HepG2 (cell line): ENCODE data around the gene SLC16A7. TPM values are rescaled to one million over a fixed set of nuclear protein-coding genes. Genes with fewer than 3 reads are reported as not detected.

Experiments used
- ATAC-seq: fragments of 200-7000 bp; cut with Tn5 transposase; 3 replicates; pipeline ENCODE4 v1.9.1; 2020; ENCODE audit warnings: mild to moderate bottlenecking, moderate library complexity
- BruUV-seq: library from RNA; stranded (reverse); fragments of 400-500 nt; replicated peaks from 2 replicates; lab custom pipeline; 2021; lab: Mats Ljungman, UMichigan
- CTCF ChIA-PET: fragments of 300-600 bp; formaldehyde crosslinking; extraction: SDS; loops from one replicate; lab custom pipeline; 2021; ENCODE audit warnings: low total read pairs, inconsistent platforms, low intra/inter-chr PET ratio; lab: Yijun Ruan, JAX
- POLR2A ChIA-PET: fragments of 350-600 bp; sonication (Branson Sonifier 250); formaldehyde crosslinking; loops from one replicate; lab custom pipeline; 2020; ENCODE audit warnings: antibody characterized with exemption, inconsistent platforms; lab: Yijun Ruan, JAX
- DNase-seq: peaks from one replicate; pipeline ENCODE4 v3.0.0-alpha.2; 2015; ENCODE audit warnings: low spot score
- FAIRE-seq: peaks from 3 replicates; lab custom pipeline; 2011; peaks lifted over from hg19 to GRCh38; lab: Jason Lieb, UNC
- H2AFZ ChIP-seq: one replicate; pipeline ENCODE4 v1.6.1; 2011; ENCODE audit warnings: low read length, inconsistent platforms
- H3K27ac ChIP-seq: fragments of 300-600 bp; 3 replicates; pipeline ENCODE4 v1.8.0; 2011; ENCODE audit warnings: mixed run types, mild to moderate bottlenecking, mixed read lengths, low read length, inconsistent platforms; ENCODE audit not compliant: insufficient read depth; ENCODE audit errors: extremely low read length
- H3K27me3 ChIP-seq, 2 experiments: fragments of 200-600 bp in 1 of 2; 2 replicates in 1 of 2; 3 replicates in 1 of 2; pipeline versions ENCODE4 v1.6.0 to v1.8.0; 2011; ENCODE audit warnings: low read length in 2 of 2, mild to moderate bottlenecking in 2 of 2, moderate library complexity in 2 of 2, inconsistent platforms in 1 of 2; ENCODE audit not compliant: insufficient read depth in 2 of 2, control insufficient read depth in 1 of 2
- H3K36me3 ChIP-seq, 2 experiments: fragments of 200-600 bp in 1 of 2; replicated peaks in 1 of 2; 2 replicates in 1 of 2; 3 replicates in 1 of 2; pipeline versions ENCODE4 v1.5.1 to v1.8.0; 2011; ENCODE audit warnings: low read length in 2 of 2, inconsistent platforms in 1 of 2; ENCODE audit not compliant: insufficient read depth in 2 of 2, control insufficient read depth in 1 of 2
- H3K4me1 ChIP-seq: 2 replicates; pipeline ENCODE4 v1.5.1; 2012; ENCODE audit warnings: low read length, inconsistent platforms; ENCODE audit not compliant: insufficient read depth
- H3K4me2 ChIP-seq: 2 replicates; pipeline ENCODE4 v1.6.0; 2011; ENCODE audit warnings: low read depth, low read length, inconsistent platforms
- H3K4me3 ChIP-seq, 3 experiments: fragments of 200-600 bp in 1 of 3; sonication (generic), shearing (Covaris generic) in 1 of 3; replicated peaks in 1 of 3; 2 replicates each; pipeline ENCODE4 v1.5.1; 2011 to 2016; ENCODE audit warnings: low read length in 3 of 3, inconsistent platforms in 2 of 3, low read depth in 2 of 3, mild to moderate bottlenecking in 2 of 3, control low read depth in 1 of 3, mixed read lengths in 1 of 3; ENCODE audit not compliant: insufficient read depth in 1 of 3
- H3K79me2 ChIP-seq: one replicate; pipeline ENCODE4 v1.6.1; 2011; ENCODE audit warnings: low read length, inconsistent platforms; ENCODE audit not compliant: insufficient read depth
- H3K9ac ChIP-seq: 2 replicates; pipeline ENCODE4 v1.6.0; 2011; ENCODE audit warnings: mild to moderate bottlenecking, low read depth, low read length, inconsistent platforms; ENCODE audit not compliant: insufficient read depth
- H3K9me3 ChIP-seq: 2 replicates; pipeline ENCODE4 v1.5.1; 2012; ENCODE audit warnings: mild to moderate bottlenecking, low read length
- H4K20me1 ChIP-seq: 2 replicates; pipeline ENCODE4 v1.6.0; 2011; ENCODE audit warnings: inconsistent platforms, mild to moderate bottlenecking, low read length, moderate library complexity; ENCODE audit not compliant: insufficient read depth
- ETV5 ChIP-seq: IDR thresholded peaks from 2 replicates; pipeline ENCODE4 v1.6.1; 2018; ENCODE audit warnings: missing biosample characterization, missing genetic modification reagents, inconsistent platforms, borderline replicate concordance
- HNRNPLL ChIP-seq: fragments of 200-400 bp; formaldehyde crosslinking; IDR thresholded peaks from 2 replicates; pipeline ENCODE4 v1.6.1; 2017; ENCODE audit warnings: mild to moderate bottlenecking, low read depth, low read length; ENCODE audit not compliant: poor library complexity, severe bottlenecking
- HOXA7 ChIP-seq: sonication (generic); formaldehyde crosslinking; IDR thresholded peaks from 2 replicates; pipeline ENCODE4 v1.8.1; 2022; ENCODE audit warnings: mild to moderate bottlenecking, missing genetic modification reagents, moderate library complexity
- SOX6 ChIP-seq, 2 experiments: fragments of 450-650 bp in 1 of 2; sonication (generic) in 1 of 2; formaldehyde crosslinking in 1 of 2; IDR thresholded peaks; 2 replicates each; pipeline versions ENCODE4 v1.4.0 to v1.6.1; 2017 to 2020; ENCODE audit warnings: antibody characterized with exemption in 1 of 2, mild to moderate bottlenecking in 1 of 2, missing genetic modification reagents in 1 of 2
- ZNF335 ChIP-seq: sonication (generic); formaldehyde crosslinking; IDR thresholded peaks from 2 replicates; pipeline ENCODE4 v1.4.0; 2020; ENCODE audit warnings: missing genetic modification reagents
- in situ Hi-C: cut with HindIII; loops from 2 replicates; pipeline ENCODE4 v1.10.0; 2017; ENCODE audit warnings: low pct_unique_long_range_greater_than_20kb; ENCODE audit not compliant: extremely low pct_ligation_motif_present
- intact Hi-C: fragments of 100-400 bp; cut with micrococcal nuclease; formaldehyde crosslinking; loops from one replicate; pipeline ENCODE4 v1.10.0; 2022; ENCODE audit not compliant: unreplicated experiment
- polyA plus RNA-seq, 8 experiments: library from polyadenylated mRNA; depleted of rRNA in 3 of 8; stranded (reverse) in 7 of 8; unstranded in 1 of 8; fragments of >200 nt; fragmentation: Illumina TruSeq in 4 of 8; extraction: Trizol in 4 of 8; gene quantifications; 2 replicates each; pipeline versions ENCODE4 v1.2.1 to v1.2.3, GENCODE V29; 2011 to 2016; ENCODE audit warnings: low read depth in 4 of 8, missing spikeins in 1 of 8, mixed read lengths in 1 of 8; ENCODE audit not compliant: insufficient read depth in 1 of 8
- total RNA-seq, 5 experiments: library from RNA; depleted of rRNA; stranded (reverse); fragments of >200 nt; fragmentation: Illumina TruSeq; extraction: Trizol; gene quantifications; 2 replicates each; pipeline ENCODE4 v1.2.3, GENCODE V29; 2016; ENCODE audit warnings: low read depth in 1 of 5
- TF ChIP-seq, protein P1 (sequence below): sonication (generic); formaldehyde crosslinking; IDR thresholded peaks from 2 replicates; pipeline ENCODE4 v1.8.0; 2022; ENCODE audit warnings: missing genetic modification reagents, mild to moderate bottlenecking, borderline replicate concordance
- TF ChIP-seq, protein P2 (sequence below): IDR thresholded peaks from 2 replicates; pipeline ENCODE4 v1.6.1; 2016
- TF ChIP-seq, protein P3 (sequence below): sonication (generic); formaldehyde crosslinking; IDR thresholded peaks from 2 replicates; pipeline ENCODE4 v1.5.0; 2020; ENCODE audit warnings: missing genetic modification reagents
- TF ChIP-seq, protein P4 (sequence below), 2 experiments: fragments of 450-650 bp in 1 of 2; sonication (generic) in 1 of 2; formaldehyde crosslinking in 1 of 2; IDR thresholded peaks; 2 replicates each; pipeline versions ENCODE4 v1.6.1 to v1.8.0; 2016 to 2022; ENCODE audit warnings: antibody characterized with exemption in 1 of 2, mild to moderate bottlenecking in 1 of 2, missing genetic modification reagents in 1 of 2

SLC16A7 gene
- total and polyA plus RNA-seq, 2 of the 13 experiments (the other 11 are each of a cell fraction or from before 2014, with no cell fraction given) = 1.3 to 1.6 TPM

DNA sequence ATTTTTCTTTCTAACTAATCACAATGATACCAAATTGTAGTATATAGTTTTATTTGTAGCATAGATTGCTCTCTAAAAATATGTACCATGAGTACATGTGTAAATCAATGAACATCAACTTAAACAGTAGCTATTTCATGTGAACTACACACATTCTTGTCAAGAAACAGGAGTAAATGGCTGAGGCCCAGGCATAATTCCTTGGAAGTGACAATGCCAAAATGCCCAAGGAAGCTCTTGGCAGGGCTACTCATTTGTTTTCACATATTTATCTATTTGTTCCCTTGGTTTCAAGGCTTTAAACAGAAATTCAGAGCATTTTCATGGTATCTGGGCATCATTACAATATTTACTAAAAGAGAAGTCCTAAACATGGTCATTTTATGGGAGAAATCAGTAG, 165.7 kb downstream of the SLC16A7 start (continued):
- TF ChIP-seq, protein P1, sequence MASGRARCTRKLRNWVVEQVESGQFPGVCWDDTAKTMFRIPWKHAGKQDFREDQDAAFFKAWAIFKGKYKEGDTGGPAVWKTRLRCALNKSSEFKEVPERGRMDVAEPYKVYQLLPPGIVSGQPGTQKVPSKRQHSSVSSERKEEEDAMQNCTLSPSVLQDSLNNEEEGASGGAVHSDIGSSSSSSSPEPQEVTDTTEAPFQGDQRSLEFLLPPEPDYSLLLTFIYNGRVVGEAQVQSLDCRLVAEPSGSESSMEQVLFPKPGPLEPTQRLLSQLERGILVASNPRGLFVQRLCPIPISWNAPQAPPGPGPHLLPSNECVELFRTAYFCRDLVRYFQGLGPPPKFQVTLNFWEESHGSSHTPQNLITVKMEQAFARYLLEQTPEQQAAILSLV (CRISPR knock-in tag) = no peak
- TF ChIP-seq, protein P2, sequence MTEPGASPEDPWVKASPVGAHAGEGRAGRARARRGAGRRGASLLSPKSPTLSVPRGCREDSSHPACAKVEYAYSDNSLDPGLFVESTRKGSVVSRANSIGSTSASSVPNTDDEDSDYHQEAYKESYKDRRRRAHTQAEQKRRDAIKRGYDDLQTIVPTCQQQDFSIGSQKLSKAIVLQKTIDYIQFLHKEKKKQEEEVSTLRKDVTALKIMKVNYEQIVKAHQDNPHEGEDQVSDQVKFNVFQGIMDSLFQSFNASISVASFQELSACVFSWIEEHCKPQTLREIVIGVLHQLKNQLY (CRISPR knock-in tag) = no peak

DNA sequence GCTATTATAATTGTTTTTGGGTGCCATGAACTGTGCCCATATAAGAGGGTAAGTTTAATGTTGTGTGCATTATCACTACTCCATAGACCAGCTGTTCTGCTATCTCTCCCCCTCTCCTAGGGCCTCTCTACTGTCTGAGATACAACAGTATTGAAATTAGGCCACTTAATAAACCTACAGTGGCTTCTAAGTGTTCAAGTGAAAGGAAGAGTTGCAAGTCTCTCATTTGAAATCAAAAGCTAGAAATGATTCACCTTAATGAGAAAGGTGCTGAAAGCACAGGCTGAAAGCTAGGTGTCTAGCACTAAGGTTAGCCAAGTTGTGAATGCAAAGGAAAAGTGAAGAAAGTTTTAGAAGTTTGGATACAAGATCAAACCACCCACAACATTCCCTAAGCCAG, 168.0 kb downstream of the SLC16A7 start:
- Histone ChIP-seq H3K9me3 (peaks cover 6% of the 10 kb centered on the region; the same call in 1 of the 2 replicates), H3K9ac (no peak overlapping the region), H4K20me1 (no peaks in the 10 kb centered on the region), H3K79me2 (no peaks in the 10 kb centered on the region), H3K4me1 (no peaks in the 10 kb centered on the region), H2AFZ (no peak overlapping the region), H3K4me2 (no peak overlapping the region), H3K27ac (no peak overlapping the region), H3K27me3 (no peaks in the 10 kb centered on the region), H3K4me3 (no peak overlapping the region), H3K36me3 (no peaks in the 10 kb centered on the region)
- no TSS peak for BruUV-seq
- FAIRE-seq (no peak), ATAC-seq (no peak), DNase-seq (no peak)
- intact Hi-C loops (no loop called here), in situ Hi-C loops (no loop called here)
- CTCF ChIA-PET = no interaction called here
- POLR2A ChIA-PET = no interaction called here
- TF ChIP-seq, protein P3, sequence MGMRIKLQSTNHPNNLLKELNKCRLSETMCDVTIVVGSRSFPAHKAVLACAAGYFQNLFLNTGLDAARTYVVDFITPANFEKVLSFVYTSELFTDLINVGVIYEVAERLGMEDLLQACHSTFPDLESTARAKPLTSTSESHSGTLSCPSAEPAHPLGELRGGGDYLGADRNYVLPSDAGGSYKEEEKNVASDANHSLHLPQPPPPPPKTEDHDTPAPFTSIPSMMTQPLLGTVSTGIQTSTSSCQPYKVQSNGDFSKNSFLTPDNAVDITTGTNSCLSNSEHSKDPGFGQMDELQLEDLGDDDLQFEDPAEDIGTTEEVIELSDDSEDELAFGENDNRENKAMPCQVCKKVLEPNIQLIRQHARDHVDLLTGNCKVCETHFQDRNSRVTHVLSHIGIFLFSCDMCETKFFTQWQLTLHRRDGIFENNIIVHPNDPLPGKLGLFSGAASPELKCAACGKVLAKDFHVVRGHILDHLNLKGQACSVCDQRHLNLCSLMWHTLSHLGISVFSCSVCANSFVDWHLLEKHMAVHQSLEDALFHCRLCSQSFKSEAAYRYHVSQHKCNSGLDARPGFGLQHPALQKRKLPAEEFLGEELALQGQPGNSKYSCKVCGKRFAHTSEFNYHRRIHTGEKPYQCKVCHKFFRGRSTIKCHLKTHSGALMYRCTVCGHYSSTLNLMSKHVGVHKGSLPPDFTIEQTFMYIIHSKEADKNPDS (CRISPR knock-in tag) = no peak
- no peak for TF ChIP-seq SOX6 (IDR thresholded peaks at IDR 0.05)
- no peak for TF ChIP-seq SOX6 (CRISPR knock-in tag; IDR thresholded peaks at IDR 0.05)
- TF ChIP-seq ZNF335 = no peak
- no peak for TF ChIP-seq HOXA7 (CRISPR knock-in tag)
- TF ChIP-seq HNRNPLL = no peak
- TF ChIP-seq ETV5 (CRISPR knock-in tag) = no peak
- TF ChIP-seq, protein P4, sequence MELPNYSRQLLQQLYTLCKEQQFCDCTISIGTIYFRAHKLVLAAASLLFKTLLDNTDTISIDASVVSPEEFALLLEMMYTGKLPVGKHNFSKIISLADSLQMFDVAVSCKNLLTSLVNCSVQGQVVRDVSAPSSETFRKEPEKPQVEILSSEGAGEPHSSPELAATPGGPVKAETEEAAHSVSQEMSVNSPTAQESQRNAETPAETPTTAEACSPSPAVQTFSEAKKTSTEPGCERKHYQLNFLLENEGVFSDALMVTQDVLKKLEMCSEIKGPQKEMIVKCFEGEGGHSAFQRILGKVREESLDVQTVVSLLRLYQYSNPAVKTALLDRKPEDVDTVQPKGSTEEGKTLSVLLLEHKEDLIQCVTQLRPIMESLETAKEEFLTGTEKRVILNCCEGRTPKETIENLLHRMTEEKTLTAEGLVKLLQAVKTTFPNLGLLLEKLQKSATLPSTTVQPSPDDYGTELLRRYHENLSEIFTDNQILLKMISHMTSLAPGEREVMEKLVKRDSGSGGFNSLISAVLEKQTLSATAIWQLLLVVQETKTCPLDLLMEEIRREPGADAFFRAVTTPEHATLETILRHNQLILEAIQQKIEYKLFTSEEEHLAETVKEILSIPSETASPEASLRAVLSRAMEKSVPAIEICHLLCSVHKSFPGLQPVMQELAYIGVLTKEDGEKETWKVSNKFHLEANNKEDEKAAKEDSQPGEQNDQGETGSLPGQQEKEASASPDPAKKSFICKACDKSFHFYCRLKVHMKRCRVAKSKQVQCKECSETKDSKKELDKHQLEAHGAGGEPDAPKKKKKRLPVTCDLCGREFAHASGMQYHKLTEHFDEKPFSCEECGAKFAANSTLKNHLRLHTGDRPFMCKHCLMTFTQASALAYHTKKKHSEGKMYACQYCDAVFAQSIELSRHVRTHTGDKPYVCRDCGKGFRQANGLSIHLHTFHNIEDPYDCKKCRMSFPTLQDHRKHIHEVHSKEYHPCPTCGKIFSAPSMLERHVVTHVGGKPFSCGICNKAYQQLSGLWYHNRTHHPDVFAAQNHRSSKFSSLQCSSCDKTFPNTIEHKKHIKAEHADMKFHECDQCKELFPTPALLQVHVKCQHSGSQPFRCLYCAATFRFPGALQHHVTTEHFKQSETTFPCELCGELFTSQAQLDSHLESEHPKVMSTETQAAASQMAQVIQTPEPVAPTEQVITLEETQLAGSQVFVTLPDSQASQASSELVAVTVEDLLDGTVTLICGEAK (IDR thresholded peaks at IDR 0.05) = no peak
- TF ChIP-seq, protein P4 (CRISPR knock-in tag; IDR thresholded peaks at IDR 0.05) = no peak
